HG03108 (cell line): ENCODE measurements around the gene PCDH19.
"Not testable (repeated sequence)": the region's sequence is repeated elsewhere in the genome, so short reads cannot be mapped to it uniquely, and the experiment has no call there.

Experiments
- ATAC-seq: cut with Tn5 transposase; IDR thresholded peaks from one replicate; pipeline ENCODE4 v1.9.1; 2021; ENCODE audit warnings: moderate library complexity; ENCODE audit not compliant: unreplicated experiment

The PCDH19 gene, protein sequence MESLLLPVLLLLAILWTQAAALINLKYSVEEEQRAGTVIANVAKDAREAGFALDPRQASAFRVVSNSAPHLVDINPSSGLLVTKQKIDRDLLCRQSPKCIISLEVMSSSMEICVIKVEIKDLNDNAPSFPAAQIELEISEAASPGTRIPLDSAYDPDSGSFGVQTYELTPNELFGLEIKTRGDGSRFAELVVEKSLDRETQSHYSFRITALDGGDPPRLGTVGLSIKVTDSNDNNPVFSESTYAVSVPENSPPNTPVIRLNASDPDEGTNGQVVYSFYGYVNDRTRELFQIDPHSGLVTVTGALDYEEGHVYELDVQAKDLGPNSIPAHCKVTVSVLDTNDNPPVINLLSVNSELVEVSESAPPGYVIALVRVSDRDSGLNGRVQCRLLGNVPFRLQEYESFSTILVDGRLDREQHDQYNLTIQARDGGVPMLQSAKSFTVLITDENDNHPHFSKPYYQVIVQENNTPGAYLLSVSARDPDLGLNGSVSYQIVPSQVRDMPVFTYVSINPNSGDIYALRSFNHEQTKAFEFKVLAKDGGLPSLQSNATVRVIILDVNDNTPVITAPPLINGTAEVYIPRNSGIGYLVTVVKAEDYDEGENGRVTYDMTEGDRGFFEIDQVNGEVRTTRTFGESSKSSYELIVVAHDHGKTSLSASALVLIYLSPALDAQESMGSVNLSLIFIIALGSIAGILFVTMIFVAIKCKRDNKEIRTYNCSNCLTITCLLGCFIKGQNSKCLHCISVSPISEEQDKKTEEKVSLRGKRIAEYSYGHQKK (N-terminal part only)

DNA sequence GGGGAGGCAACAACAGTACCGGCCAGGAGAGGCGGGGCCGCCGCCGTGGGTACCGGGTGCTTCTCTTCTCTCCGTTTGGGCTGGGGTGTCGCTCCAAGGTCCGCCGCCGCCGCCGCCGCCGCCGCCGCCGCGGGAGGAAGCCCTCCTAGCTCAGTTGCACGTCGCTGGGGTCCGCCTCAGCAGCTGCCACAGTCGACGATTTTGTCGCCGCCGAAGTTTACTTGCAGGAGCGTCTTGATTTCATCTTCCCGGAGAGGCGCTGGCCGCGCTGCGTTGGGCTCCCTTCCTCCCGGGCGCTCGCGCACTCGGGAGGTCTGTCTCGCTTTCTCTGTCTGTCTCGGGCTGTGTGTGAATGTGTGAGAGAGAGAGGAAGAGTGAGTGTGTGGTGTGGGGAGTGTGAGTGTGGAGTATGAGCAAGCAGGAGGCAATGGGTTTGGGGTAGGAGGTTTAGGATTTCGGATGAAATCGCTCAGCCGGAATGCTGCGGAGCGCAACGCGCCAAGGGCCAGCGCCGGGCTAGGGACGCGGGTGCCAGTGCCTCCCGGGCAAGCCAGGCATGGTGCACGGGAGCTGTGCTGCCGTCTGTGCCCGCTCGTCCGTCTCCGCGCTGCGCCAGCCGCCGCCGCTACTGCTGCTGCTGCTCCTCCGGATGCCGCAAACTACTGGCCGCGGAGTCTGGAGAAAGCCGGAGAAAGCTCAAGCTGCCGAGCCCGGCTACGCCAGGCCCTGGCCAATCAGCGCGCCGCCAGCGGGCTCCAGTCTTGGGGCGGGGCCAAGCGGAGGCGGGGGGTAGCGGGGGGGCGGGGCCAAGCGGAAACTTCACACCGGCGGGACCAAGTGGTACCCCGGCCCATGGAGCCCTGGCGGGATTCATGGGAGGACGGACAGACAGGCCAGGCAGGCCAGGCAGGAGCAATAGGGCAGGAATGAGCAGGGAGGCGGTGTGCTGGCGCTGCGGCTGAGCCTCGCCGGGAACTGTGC lies at the start of gene PCDH19:
PCDH19 (minus strand) TSS at position 664 of the 981 bp plus-strand sequence. CDS start 1,676 bp downstream, outside the sequence.
- no peak for ATAC-seq

DNA sequence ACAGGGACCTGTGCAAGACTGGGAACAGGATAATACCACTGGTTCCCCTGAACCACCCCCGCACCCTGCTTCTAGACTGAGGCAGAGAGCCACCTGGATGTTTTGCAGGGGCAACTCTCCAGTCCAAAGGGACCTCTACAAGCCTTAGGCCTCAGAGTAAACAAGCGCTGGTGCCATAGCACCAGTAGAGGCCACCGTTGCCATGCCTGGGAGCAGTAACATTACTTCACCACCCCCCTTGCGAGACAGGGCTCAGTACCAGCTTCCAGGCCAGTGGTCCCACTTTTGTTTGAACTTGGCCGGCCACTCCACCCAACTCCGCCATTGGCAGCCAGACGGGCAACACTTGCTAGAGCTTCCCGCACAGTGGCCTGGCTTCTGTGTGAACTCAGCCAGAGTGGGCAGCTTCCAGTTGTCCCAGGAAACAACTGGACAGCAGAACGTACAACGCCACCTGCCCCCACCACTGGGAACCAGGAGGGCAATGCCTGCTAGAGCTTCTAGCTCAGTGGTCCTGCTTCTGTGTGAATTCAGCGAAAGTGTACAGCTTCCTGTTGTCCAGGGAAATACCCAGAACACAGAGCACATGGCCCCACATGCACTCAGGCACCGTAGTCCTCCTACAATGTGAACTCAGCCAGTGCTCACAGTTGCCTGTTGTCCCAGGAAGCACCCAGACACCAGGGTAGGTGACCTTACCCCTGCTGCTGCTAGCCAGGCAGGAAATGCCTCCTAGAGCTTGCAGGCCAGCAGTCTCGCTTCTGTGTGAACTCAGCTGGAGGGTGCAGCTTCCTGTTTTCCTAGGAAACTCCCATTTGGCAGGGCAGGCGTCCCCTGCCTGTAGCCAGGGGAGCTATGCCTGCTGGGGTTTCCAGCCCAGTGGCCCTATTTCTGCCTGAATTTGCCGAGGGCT lies 39.9 kb upstream of the PCDH19 start:
- no peak for ATAC-seq

DNA sequence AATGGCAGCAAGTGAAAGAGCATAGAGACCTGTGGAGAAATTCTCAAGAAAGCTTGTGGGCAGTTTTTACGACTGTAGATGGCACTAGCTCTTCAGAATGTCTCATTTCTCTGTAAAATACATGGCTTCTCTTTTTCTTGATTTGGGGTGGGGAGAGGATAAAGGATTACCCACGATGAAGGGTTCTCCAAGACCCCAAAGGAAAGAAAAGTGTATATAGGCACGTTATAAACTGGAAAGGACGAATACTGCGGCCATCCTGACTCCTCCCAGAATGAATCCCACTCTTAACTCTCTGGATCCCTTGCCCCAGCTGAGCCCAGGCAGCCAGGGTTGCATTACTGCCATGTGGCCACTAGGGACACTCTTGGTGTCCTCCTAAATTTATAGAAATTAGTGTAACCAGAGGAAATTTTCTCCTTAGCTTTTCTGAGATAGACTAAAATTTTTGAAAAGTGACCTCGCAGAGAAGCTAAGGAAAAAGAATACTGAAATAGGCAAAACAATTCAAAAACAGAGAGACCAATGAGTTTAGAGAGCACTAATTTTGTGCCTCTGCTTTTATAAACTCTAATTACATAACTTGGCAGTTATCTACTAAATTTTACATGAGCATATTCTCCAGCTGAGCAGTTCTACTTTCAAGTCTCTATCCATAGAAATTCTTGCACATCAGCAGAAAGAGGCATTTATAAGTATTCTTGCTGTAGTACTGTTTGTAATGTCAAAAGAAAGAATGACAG lies 37.8 kb upstream of the PCDH19 start:
- ATAC-seq: no peak

DNA sequence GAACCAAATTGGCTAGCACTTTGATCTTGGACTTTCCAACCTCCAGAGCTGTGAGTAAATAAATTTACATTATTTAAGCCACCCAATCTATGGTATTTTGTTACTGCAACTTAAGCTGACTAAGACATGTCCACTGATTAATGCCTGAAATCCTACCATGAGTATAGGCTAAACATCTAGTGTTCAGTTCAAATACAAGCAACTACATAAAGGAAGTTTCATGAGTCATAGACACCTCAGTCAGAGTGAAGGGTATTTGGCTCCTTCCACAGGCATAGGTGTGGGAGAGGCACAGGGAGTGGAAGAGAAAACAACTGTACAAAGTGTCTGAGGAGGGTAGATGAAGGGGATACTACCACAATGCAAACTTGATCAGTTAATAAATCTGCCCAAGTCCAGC lies 35.5 kb upstream of the PCDH19 start:
- no peak for ATAC-seq

DNA sequence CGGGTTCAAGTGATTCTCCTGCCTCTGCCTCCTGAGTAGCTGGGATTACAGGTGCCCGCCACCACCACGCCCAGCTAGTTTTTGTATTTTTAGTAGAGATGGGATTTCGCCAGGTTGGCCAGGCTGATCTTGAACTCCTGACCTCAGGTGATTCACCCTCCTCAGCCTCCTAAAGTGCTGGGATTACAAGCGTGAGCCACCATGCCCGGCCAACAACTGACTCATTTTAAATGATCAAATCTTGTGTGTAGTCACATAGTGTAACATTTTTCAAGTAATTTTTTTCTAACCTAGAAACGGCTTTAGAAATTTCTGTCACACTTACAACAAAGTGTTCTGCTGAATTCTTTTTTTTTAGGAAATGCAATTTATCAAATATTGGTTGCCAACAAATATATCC lies 31.2 kb upstream of the PCDH19 start:
- not testable (repeated sequence) for ATAC-seq

DNA sequence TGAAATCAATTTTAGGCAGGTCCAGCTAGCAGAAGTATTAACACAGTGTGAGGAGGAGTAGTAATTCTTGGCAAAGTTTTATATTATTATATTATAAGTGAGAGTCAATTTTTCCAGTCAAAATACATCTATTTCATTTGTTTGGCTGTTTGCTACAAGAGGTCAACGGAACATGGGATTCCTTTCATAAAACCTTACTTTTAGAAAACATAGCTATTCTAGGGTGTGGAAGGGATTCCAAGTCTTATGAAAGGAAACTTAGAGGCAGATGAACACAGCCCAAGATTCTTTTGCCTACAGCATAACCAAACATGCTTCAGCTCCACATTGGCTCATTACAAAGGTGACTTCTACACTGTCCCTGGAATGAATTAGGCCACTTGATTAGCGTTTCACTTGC lies 29.9 kb upstream of the PCDH19 start:
- no peak for ATAC-seq

DNA sequence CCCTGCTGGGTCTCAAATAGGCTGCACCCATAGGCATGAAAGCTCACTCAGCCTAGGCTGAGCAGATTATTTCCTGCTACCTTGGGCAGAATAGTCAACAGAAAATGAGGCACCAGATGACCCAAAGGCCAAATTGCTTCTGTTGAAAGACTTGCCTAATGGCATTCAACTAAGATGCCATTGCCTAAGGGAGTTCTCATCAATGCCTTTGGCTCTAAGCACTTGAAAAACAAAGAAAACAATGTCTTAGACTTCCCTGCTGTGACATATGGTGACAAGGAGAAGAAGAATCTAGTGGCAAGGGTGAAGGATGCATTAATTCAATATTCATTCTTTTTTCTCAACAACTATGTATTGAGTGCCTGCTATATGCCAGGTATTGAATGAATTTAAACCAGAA lies 25.7 kb upstream of the PCDH19 start:
- no peak for ATAC-seq

DNA sequence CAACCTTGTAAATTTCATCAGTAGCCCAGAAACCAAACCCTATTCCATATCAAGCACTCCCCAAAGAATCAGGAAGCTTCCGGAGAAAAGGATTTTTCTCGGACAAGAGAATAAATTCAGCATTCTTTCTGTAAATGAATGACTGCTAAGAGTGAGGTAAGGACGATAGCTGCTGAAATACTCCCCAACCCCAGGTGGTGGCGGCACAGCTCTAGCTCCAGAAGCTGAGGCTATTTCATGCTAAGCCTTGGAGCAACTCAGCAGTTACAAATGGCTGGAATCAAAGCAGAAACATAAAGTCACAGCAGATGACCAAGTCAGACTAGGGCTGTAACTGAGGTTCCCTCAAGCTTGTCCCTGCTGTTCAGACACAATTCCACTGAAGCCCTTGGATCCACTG lies 13.9 kb upstream of the PCDH19 start:
- ATAC-seq: no peak

DNA sequence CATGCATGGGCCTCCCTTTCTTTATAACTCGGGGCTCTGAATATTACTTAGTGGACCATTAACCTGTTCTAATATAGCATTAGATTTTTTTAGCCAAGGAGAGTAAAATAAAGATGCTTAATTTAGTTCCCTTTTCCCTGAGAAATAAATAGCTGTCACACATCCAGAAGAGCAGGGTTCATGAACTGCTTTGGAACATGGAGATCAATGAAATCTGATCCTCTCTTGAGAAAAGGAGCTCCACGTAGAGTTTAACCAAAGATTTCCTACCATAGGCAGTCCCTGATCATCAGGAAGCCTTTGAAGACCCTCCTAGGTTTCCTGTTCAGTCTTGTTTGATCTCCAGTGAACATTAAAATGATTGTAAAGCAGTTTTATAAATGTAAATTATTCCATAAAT lies 8.5 kb upstream of the PCDH19 start:
- ATAC-seq: no peak

DNA sequence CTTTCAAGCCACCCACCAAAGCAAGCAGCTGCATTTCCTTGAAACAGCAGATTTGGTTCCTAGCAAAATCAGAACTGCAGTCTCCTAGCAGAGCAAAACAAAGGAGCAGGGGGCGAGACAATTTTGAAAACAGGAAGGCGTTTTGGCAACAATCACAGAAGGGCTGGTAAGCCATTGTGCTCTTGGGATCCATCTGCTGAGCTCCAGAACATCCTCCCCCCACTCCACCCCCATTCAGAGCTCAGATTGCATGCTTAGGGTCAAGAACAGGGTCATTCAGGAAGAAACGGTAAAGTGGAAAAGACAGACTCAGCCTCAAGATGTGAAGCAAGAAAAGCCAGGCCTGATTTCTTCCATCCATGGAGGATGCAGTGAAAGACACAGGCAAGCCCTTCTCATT lies 7.6 kb upstream of the PCDH19 start:
- ATAC-seq: no peak

DNA sequence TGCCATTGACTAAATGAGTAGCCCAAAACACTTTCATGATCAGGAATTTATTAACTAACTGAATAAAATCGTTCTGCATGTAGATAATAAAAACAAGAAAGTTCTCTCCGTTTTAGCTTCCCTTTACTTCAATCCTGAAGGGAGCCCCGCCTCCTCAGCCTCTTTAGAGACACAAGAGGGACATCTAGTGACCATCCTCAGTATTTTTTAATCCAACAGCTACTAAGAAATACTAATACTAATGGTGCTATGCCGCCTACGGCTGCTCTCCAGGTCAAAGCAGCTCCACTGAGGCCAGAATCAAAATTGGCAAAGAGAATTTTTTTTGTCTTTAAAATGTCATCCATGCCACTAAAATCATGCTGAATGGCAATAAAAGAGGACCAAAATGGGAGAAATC lies 3.2 kb upstream of the PCDH19 start:
- ATAC-seq: peak; percentile 80

DNA sequence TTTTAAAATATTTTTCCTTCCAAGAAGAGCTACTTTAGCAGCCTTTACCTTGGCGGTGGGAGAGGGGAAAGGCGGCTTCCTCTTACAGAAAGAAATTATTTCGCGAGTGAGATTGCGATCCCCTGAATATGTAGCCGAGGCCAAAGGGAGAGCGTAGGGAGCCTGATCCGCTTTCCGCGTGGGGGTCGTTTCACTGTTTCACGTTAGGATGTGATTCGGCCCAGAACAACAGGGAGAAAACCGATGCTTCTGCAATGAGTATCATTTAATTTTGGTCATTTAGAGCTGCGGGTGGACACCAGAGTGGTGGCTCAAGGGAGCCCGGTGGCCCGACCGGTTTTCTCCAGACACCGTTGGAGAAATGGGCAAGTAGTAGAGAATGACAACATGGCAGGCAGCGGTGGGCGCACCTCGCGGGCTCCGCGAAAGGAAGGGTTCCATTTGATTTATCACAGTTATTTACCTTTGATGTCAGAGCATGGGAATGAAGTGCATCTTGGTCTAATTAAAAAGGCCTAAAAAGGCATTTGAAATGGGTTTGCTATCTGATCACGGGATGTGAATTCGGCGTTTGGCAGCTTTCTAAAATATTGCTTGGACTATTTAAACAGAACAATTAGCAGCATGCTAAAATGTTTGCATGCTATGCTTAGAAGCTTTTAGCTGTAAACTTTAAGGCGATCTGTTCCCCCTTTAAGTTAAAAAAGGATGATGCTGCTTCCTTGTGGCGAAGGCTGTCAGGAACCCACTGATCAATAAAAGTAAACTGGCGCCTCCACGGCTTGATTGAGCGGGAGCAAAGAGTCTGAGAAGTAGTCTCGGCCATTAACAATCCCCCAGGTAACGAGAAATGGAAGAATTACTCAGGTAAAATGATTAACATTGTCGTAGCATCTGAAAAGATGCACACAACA lies 2.0 kb upstream of the PCDH19 start:
- ATAC-seq: no peak

DNA sequence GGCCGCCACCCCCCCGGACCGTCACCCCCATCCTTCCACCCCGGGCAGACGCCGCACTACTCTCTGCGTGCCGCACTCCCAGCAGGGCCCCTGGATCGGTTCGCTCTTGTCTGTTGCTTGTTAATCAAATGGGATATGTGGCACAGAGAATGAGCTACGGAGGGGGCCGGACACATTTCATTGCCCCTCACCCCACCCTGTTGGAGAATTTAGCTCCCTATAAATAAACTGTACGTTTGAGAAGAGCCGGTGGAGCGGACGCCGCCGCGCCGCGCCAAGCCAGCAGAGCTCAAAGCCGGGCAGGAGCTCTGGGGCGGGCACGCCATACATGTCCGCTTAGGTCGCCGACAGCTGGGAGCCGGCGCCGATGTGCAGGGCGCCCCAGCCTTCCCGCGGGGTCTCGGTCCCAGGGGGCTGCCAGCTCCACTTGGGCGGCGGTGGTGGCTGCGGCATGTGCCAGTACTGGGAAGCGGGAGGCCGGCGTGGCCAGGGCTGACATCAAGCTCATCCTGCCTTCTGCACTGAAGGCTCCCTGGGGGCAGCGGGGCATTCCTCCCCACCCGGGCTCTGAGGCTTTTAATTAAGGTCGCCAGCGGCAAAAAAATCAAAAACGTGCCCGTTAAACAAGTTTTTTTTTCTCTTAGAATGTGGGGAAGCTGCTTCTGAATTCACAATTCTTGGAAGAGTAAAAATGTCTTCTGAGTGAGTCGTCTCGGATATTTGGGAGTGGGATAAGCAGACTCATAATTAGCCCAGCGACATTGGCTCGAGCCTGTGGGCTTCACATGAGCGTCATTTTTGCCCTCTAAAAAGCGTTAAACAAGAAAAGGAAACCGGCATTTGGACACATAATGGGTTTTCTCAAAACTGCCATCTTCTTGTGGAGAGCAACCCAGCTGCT lies 1.1 kb upstream of the PCDH19 start:
- no peak for ATAC-seq

DNA sequence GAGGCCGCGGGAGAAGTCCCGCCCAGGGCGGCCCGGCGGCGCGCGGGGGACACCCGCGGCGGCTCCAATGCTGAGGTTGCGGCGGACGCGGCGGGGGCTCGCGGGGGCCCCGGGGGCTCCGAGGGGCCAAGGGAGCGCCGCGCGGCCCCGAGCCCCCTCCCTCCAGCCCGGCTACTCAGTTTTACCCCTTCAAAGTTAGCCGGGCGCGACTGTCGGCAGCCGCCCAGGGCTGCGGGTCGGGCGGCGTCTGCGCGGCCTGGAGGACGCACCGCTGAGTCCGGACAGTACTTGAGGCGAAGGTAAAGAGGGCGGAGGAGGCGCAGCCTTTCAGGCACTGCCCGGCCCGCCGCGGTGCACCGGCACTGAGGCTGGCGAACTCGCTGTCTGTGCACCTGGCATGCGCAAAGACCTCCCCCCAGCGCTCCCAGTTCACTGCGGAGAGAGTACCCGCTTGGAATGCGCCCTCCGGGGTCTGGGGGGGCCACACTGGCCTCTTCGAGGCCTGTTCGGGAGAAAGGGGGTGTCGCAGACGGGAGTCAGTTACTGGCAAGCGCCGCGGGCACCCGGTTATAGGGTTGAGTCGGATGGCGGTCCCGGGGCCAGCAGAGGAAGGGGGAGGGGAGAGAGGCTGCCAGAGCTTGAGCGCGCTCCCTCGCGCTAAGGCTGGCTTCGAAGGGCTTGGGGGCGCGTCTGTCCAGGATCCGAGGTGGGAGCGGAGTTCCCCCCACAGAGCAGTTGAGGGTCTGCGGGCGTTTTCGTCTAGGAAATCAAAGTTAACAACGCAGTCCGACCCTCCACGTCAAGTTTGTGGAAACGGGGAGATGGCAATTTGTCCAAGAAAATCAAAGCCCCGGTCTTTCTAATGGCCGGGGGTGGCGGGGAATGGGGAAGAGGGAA lies 1.1 kb downstream of the PCDH19 start:
- ATAC-seq: no peak

DNA sequence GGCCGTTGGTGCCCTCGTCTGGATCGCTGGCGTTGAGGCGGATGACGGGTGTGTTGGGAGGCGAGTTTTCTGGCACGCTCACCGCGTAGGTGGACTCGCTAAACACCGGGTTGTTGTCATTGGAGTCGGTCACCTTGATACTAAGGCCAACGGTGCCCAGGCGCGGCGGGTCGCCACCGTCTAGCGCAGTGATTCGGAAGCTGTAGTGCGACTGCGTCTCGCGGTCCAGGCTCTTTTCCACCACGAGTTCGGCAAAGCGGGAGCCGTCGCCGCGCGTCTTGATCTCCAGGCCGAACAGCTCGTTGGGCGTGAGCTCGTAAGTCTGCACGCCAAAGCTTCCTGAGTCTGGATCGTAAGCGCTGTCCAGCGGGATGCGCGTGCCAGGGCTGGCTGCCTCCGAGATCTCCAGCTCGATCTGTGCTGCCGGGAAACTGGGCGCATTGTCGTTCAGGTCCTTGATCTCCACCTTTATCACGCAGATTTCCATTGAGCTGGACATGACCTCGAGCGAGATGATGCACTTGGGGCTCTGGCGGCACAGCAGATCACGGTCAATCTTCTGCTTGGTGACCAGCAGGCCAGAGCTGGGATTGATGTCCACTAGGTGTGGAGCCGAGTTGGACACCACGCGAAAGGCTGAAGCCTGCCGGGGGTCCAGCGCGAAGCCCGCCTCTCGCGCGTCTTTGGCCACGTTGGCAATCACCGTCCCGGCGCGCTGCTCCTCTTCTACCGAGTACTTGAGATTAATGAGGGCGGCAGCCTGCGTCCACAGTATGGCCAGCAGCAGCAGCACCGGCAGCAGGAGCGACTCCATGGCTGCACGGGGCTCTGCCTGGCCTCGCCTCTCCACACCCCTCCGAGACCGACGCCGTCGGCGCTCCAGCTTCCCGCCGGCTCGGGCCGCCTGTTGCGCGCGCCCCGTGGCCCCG lies 2.0 kb downstream of the PCDH19 start:
- no peak for ATAC-seq
